Activated naive CD4-positive, alpha-beta T cell treated with anti-CD3 and anti-CD28 coated beads, Interleukin-2, amount 10 ng/mL, durations not matched to agents 7 days and 5 days (primary cell): ENCODE measurements around the gene PRDX5.

Source experiments
- CTCF ChIA-PET: fragments of 350-600 bp; sonication (Branson Sonifier 250); formaldehyde crosslinking; loops from one replicate; lab custom pipeline; 2021; ENCODE audit warnings: antibody characterized with exemption; lab: Charles Lee
- DNase-seq: peaks from one replicate; pipeline ENCODE4 v3.0.0-alpha.2; 2020
- H3K27ac Mint-ChIP-seq: one replicate; pipeline ENCODE4 v1.8.0; 2021; ENCODE audit warnings: mild to moderate bottlenecking, moderate library complexity, mixed read lengths
- H3K27me3 Mint-ChIP-seq: one replicate; pipeline ENCODE4 v1.8.0; 2021; ENCODE audit warnings: mild to moderate bottlenecking, mixed read lengths
- H3K36me3 Mint-ChIP-seq: one replicate; pipeline ENCODE4 v1.8.0; 2021; ENCODE audit warnings: mixed read lengths
- H3K4me1 Mint-ChIP-seq: one replicate; pipeline ENCODE4 v1.8.0; 2021; ENCODE audit warnings: mixed read lengths
- H3K4me3 Mint-ChIP-seq: one replicate; pipeline ENCODE4 v1.8.0; 2021; ENCODE audit warnings: mild to moderate bottlenecking, moderate library complexity, mixed read lengths
- H3K9me3 Mint-ChIP-seq: one replicate; pipeline ENCODE4 v1.8.0; 2021; ENCODE audit warnings: mixed read lengths

PRDX5 gene

GRCh38 chr11:64317961-64318765 is at the start of gene PRDX5:
TSS of gene PRDX5 (plus strand) at chr11:64318121. CDS start at chr11:64318216, 95 bp downstream.
- Mint-ChIP-seq H3K27ac (peak within 1 kb of the TSS; percentile 100), H3K36me3 (peaks cover 42% of the 10 kb centered on the region), H3K27me3 (no peaks in the 10 kb centered on the region), H3K4me3 (peak within 1 kb of the TSS; percentile 97), H3K4me1 (peaks cover 55% of the 10 kb centered on the region), H3K9me3 (no peaks in the 10 kb centered on the region)
- peak; percentile 97 for DNase-seq
- CTCF ChIA-PET: interaction anchor here (0.6 to 3.3 kb wide), 22 partner anchors 9 to 1588 kb away, joined by 3 to 46 read pairs (median 6); partner anchors contain the start of genes CATSPERZ, CCDC88B, ESRRA and FERMT3

GRCh38 chr11:64268893-64269539 is 48.9 kb upstream of the PRDX5 start:
- CTCF ChIA-PET: interaction anchor here (0.8 to 2.4 kb wide), 6 partner anchors 11 to 64 kb away, joined by 3 to 15 read pairs (median 8); partner anchors contain the start of genes ESRRA, FERMT3, PLCB3 and PPP1R14B
- Mint-ChIP-seq H3K9me3 (no peaks in the 10 kb centered on the region), H3K27ac (peak overlapping the region; percentile 97), H3K4me1 (peaks cover 26% of the 10 kb centered on the region), H3K27me3 (no peaks in the 10 kb centered on the region), H3K4me3 (peak overlapping the region; percentile 92), H3K36me3 (peaks cover 7% of the 10 kb centered on the region)
- peak; percentile 61 for DNase-seq

GRCh38 chr11:64269540-64270220 is 48.2 kb upstream of the PRDX5 start:
- Mint-ChIP-seq H3K27me3 (no peaks in the 10 kb centered on the region), H3K27ac (peak overlapping the region; percentile 97), H3K4me1 (peaks cover 26% of the 10 kb centered on the region), H3K4me3 (peak overlapping the region; percentile 92), H3K36me3 (peaks cover 8% of the 10 kb centered on the region), H3K9me3 (no peaks in the 10 kb centered on the region)
- DNase-seq: peak; percentile 98
- CTCF ChIA-PET: interaction anchor here (1.0 to 2.4 kb wide), 6 partner anchors 11 to 65 kb away, joined by 3 to 15 read pairs (median 8); partner anchors contain the start of genes ESRRA, FERMT3, PLCB3 and PPP1R14B

GRCh38 chr11:64275031-64275800 is 42.7 kb upstream of the PRDX5 start:
- H3K27me3 Mint-ChIP-seq: no peaks in the 10 kb centered on the region
- no peak overlapping the region for H3K4me3 Mint-ChIP-seq
- CTCF ChIA-PET: interaction anchor here (1.5 kb wide), 1 partner anchor 29 kb away, joined by 4 read pairs; the partner anchor contains the start of gene ESRRA

GRCh38 chr11:64275841-64276240 is 42.1 kb upstream of the PRDX5 start:
- H3K4me3 Mint-ChIP-seq: no peak overlapping the region
- H3K4me1 Mint-ChIP-seq: peaks cover 13% of the 10 kb centered on the region
- no peak for DNase-seq
- no peak overlapping the region for H3K27ac Mint-ChIP-seq
- H3K9me3 Mint-ChIP-seq: no peaks in the 10 kb centered on the region
- H3K36me3 Mint-ChIP-seq: peaks cover 13% of the 10 kb centered on the region
- no peaks in the 10 kb centered on the region for H3K27me3 Mint-ChIP-seq
- CTCF ChIA-PET: interaction anchor here (1.5 kb wide), 1 partner anchor 29 kb away, joined by 4 read pairs; the partner anchor contains the start of gene ESRRA

More at GRCh38 chr11:64275031-64275800, 42.7 kb upstream of the PRDX5 start:
- DNase-seq: no peak
- no peak overlapping the region for H3K27ac Mint-ChIP-seq
- H3K4me1 Mint-ChIP-seq: peaks cover 13% of the 10 kb centered on the region
- H3K9me3 Mint-ChIP-seq: no peaks in the 10 kb centered on the region
- H3K36me3 Mint-ChIP-seq: peaks cover 13% of the 10 kb centered on the region

- H3K36me3 Mint-ChIP-seq: peaks cover 13% of the 10 kb centered on the region
- no peaks in the 10 kb centered on the region for H3K9me3 Mint-ChIP-seq
- DNase-seq: no peak
- no peak overlapping the region for H3K4me3 Mint-ChIP-seq
- H3K4me1 Mint-ChIP-seq: peaks cover 11% of the 10 kb centered on the region
- no peak overlapping the region for H3K27ac Mint-ChIP-seq
- CTCF ChIA-PET: interaction anchor here (0.8 to 1.5 kb wide), 3 partner anchors 9 to 72 kb away, joined by 3 to 4 read pairs (median 3); partner anchors contain the start of genes ESRRA and GPR137
- no peaks in the 10 kb centered on the region for H3K27me3 Mint-ChIP-seq
These were observed 41.1 kb upstream of the PRDX5 start for GRCh38 chr11:64276653-64277431.

- Mint-ChIP-seq H3K4me1 (peaks cover 15% of the 10 kb centered on the region), H3K4me3 (no peak overlapping the region), H3K27ac (no peak overlapping the region), H3K36me3 (peaks cover 15% of the 10 kb centered on the region), H3K27me3 (no peaks in the 10 kb centered on the region), H3K9me3 (no peaks in the 10 kb centered on the region)
- no peak for DNase-seq
- CTCF ChIA-PET: no interaction called here
These were observed 39.2 kb upstream of the PRDX5 start for GRCh38 chr11:64278576-64279190.

- H3K4me3 Mint-ChIP-seq: no peak overlapping the region
- DNase-seq: no peak
- peaks cover 9% of the 10 kb centered on the region for H3K36me3 Mint-ChIP-seq
- peaks cover 31% of the 10 kb centered on the region for H3K4me1 Mint-ChIP-seq
- CTCF ChIA-PET: interaction anchor here (1.4 kb wide), 1 partner anchor 19 kb away, joined by 4 read pairs; no protein-coding TSS in a partner anchor
- no peaks in the 10 kb centered on the region for H3K27me3 Mint-ChIP-seq
- no peaks in the 10 kb centered on the region for H3K9me3 Mint-ChIP-seq
- no peak overlapping the region for H3K27ac Mint-ChIP-seq
These were observed 35.8 kb upstream of the PRDX5 start for GRCh38 chr11:64281957-64282770.

GRCh38 chr11:64283092-64283491 is 34.8 kb upstream of the PRDX5 start:
- CTCF ChIA-PET: interaction anchor here (0.8 to 2.5 kb wide), 3 partner anchors 12 to 73 kb away, joined by 3 to 15 read pairs (median 14); no protein-coding TSS in a partner anchor
- H3K27me3 Mint-ChIP-seq: no peaks in the 10 kb centered on the region
- peaks cover 9% of the 10 kb centered on the region for H3K36me3 Mint-ChIP-seq
- H3K4me3 Mint-ChIP-seq: peak overlapping the region; percentile 83
- DNase-seq: no peak
- peaks cover 32% of the 10 kb centered on the region for H3K4me1 Mint-ChIP-seq
- no peaks in the 10 kb centered on the region for H3K9me3 Mint-ChIP-seq
- H3K27ac Mint-ChIP-seq: no peak overlapping the region

- peak within 1 kb of the TSS; percentile 83 for H3K4me3 Mint-ChIP-seq
- CTCF ChIA-PET: interaction anchor here (0.7 to 2.5 kb wide), 5 partner anchors 13 to 80 kb away, joined by 3 to 15 read pairs (median 5); no protein-coding TSS in a partner anchor
- peaks cover 29% of the 10 kb centered on the region for H3K4me1 Mint-ChIP-seq
- H3K36me3 Mint-ChIP-seq: peaks cover 4% of the 10 kb centered on the region
- peaks cover 10% of the 10 kb centered on the region for H3K27me3 Mint-ChIP-seq
- DNase-seq: peak; percentile 96
- H3K9me3 Mint-ChIP-seq: no peaks in the 10 kb centered on the region
- H3K27ac Mint-ChIP-seq: peak within 1 kb of the TSS; percentile 89
These were observed 33.6 kb upstream of the PRDX5 start, which contains the start of gene BAD for GRCh38 chr11:64284048-64284961. TSS of gene BAD (minus strand) at chr11:64284665. CDS start at chr11:64284368, 297 bp downstream.
